BJ (cell line): Measurements from ENCODE around the gene KIAA1958. TPM values are rescaled to one million over a fixed set of nuclear protein-coding genes. Genes with fewer than 3 reads are reported as not detected.

Experiments used
- CTCF ChIA-PET: fragments of 350-600 bp; formaldehyde crosslinking; extraction: SDS; loops from one replicate; lab custom pipeline; 2021; ENCODE audit warnings: antibody characterized with exemption, inconsistent platforms; lab: Yijun Ruan, JAX
- POLR2A ChIA-PET: fragments of 300-600 bp; sonication (Branson Sonifier 250); formaldehyde crosslinking; extraction: SDS; loops from one replicate; lab custom pipeline; 2021; ENCODE audit warnings: antibody characterized with exemption; lab: Charles Lee
- DNase-seq: peaks from one replicate; pipeline ENCODE4 v3.0.0-alpha.2; 2011; ENCODE audit warnings: low read depth
- H3K27me3 ChIP-seq: 2 replicates; pipeline ENCODE4 v1.6.0; 2011; ENCODE audit warnings: low read length; ENCODE audit not compliant: control insufficient read depth, insufficient read depth
- H3K36me3 ChIP-seq: 2 replicates; pipeline ENCODE4 v1.5.1; 2011; ENCODE audit warnings: low read length; ENCODE audit not compliant: control insufficient read depth, insufficient read depth
- H3K4me3 ChIP-seq: 2 replicates; pipeline ENCODE4 v1.5.1; 2011; ENCODE audit warnings: low read depth, mild to moderate bottlenecking, control low read depth, low read length
- polyA plus RNA-seq: library from polyadenylated mRNA; depleted of rRNA; stranded (reverse); fragments of >200 nt; gene quantifications from 2 replicates; pipeline ENCODE4 v1.2.3, GENCODE V29; 2011
- TF ChIP-seq, protein P1 (sequence below): IDR thresholded peaks from 2 replicates; pipeline ENCODE4 v1.5.1; 2011; ENCODE audit warnings: low read depth, mild to moderate bottlenecking, control low read depth, inconsistent platforms, low read length, moderate library complexity; ENCODE audit not compliant: insufficient read depth

The KIAA1958 gene
- polyA plus RNA-seq, 1 experiment = 2.2 TPM

DNA sequence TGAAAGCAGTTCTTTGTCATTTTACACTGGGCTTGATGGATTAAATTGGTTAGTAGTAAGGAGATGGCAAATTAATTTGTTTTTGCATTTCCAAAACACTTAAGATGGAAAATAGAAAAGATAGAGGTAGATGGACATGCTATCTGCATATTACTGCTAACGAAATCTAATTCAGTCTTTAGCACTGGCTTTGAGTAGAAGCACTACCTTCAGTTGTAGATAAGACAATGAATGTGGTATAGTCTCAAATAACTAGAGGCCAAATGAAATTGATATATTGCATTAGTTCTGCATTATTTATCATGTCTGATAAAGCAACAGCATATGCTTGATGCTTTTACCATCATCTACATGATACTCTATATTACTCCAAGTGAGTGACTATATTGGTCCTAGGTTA lies 33.4 kb downstream of the KIAA1958 start:
- TF ChIP-seq, protein P1, sequence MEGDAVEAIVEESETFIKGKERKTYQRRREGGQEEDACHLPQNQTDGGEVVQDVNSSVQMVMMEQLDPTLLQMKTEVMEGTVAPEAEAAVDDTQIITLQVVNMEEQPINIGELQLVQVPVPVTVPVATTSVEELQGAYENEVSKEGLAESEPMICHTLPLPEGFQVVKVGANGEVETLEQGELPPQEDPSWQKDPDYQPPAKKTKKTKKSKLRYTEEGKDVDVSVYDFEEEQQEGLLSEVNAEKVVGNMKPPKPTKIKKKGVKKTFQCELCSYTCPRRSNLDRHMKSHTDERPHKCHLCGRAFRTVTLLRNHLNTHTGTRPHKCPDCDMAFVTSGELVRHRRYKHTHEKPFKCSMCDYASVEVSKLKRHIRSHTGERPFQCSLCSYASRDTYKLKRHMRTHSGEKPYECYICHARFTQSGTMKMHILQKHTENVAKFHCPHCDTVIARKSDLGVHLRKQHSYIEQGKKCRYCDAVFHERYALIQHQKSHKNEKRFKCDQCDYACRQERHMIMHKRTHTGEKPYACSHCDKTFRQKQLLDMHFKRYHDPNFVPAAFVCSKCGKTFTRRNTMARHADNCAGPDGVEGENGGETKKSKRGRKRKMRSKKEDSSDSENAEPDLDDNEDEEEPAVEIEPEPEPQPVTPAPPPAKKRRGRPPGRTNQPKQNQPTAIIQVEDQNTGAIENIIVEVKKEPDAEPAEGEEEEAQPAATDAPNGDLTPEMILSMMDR = no peak
- no peak overlapping the region for H3K4me3 ChIP-seq
- H3K36me3 ChIP-seq = no peaks in the 10 kb centered on the region
- ChIA-PET POLR2A (no interaction called here), CTCF (no interaction called here)
- no peak for DNase-seq
- H3K27me3 ChIP-seq = no peaks in the 10 kb centered on the region

DNA sequence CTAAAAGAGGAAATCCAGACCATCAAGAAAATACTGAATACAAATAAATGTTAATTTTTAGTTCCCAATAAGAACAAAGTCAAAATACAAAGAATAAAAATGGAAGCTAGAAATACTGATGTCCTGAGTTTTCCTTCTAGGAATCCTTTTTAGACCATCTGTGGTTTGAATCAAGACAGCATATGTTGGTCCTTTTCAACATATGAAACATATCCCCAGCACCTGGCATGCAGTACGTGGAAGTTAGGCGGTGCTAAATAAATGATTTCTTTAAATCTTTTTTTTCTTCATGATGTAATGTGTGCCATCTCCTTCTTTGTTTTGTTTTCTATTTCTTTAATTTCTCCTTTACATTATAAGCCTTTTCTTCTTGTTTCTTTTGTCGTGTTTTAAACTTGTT lies 34.0 kb downstream of the KIAA1958 start:
- DNase-seq = no peak
- H3K36me3 ChIP-seq = no peaks in the 10 kb centered on the region
- TF ChIP-seq, protein P1 = no peak
- no peak overlapping the region for H3K4me3 ChIP-seq
- CTCF ChIA-PET = no interaction called here
- no peaks in the 10 kb centered on the region for H3K27me3 ChIP-seq
- POLR2A ChIA-PET = no interaction called here

DNA sequence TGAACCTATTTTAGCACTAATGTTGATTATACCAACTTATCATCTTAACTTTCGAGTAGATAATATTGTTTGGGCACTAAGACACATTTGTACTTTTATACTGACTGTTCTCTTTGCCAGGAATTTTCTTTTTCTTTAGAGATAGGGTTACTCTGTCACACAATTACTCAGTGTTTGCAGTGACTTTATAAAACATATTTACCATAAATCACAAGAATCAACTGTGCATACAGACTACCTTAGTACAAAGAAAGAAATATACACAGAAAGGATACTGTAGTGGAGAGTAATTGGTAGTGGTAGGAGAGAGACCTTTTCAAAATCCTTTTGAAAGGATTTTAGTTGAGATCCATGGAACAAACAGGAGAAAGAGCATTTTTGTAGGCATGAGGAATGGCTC lies 40.3 kb downstream of the KIAA1958 start:
- POLR2A ChIA-PET = interaction anchor here (0.7 kb wide), 1 partner anchor 625 kb away, joined by 21 read pairs; no protein-coding TSS in a partner anchor
- TF ChIP-seq, protein P1 = no peak

DNA sequence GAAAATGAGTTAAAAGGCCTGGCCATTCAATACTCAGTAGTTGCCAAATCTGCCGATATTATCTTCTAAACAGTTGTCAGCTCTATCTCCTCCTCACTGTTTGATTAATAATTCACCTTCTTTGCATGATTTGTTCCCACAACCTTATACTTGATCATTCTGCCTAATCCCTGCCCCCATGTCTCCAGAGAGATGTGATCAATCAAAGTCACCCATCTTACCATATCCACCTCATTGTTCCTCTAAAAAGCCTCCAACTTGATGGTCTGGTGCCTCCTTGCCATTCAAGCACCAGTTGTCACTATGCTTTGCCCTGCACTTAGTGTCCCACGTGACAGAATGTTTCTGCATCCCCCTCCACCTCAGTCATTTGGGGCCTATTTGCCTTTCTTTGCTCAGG lies 41.3 kb downstream of the KIAA1958 start:
- no peaks in the 10 kb centered on the region for H3K27me3 ChIP-seq
- no peak for DNase-seq
- TF ChIP-seq, protein P1 = no peak
- CTCF ChIA-PET = no interaction called here
- POLR2A ChIA-PET = interaction anchor here (0.7 kb wide), 1 partner anchor 625 kb away, joined by 21 read pairs; no protein-coding TSS in a partner anchor
- no peak overlapping the region for H3K4me3 ChIP-seq
- H3K36me3 ChIP-seq = no peaks in the 10 kb centered on the region

More for the DNA sequence above, 40.3 kb downstream of the KIAA1958 start:
- DNase-seq = no peak
- CTCF ChIA-PET = interaction anchor here (1.2 kb wide), 1 partner anchor 21 kb away, joined by 3 read pairs; no protein-coding TSS in a partner anchor
- H3K4me3 ChIP-seq = no peak overlapping the region
- H3K36me3 ChIP-seq = no peaks in the 10 kb centered on the region
- no peaks in the 10 kb centered on the region for H3K27me3 ChIP-seq

DNA sequence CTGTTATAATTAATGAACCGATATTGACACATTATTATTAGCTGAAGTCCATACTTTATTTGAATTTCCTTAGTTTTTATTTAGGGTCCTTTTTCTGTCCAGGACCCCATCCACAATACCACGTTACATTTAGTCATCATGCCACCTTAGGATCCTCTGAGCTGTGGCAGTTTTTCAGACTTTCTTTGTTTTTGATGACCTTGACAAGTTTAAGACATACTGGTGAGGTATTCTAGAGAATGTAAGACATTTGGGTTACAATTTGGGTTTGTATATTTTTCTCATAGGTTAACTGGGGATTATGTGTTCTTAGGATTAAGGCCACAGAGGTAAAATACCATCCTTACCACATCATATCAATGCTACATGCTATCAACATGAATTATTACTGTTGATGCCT lies 42.7 kb downstream of the KIAA1958 start:
- Histone ChIP-seq H3K4me3 (no peak overlapping the region), H3K36me3 (no peaks in the 10 kb centered on the region), H3K27me3 (no peaks in the 10 kb centered on the region)
- TF ChIP-seq, protein P1 = no peak
- POLR2A ChIA-PET = no interaction called here
- no peak for DNase-seq
- CTCF ChIA-PET = interaction anchor here (0.8 to 1.6 kb wide), 2 partner anchors 10 to 18 kb away, joined by 3 to 5 read pairs; no protein-coding TSS in a partner anchor
